Measurements from ENCODE around the gene WSCD2. TPM values are rescaled to one million over a fixed set of nuclear protein-coding genes. Genes with fewer than 3 reads are reported as not detected.
A peak's percentile ranks its signal among the peaks of the same experiment; 100 is the strongest.

Gene WSCD2
- total RNA-seq, 2 experiments from 2014 or later, result not detected

GRCh38 chr12:108270849-108271143 lies 141.7 kb downstream of the WSCD2 start:
- Mint-ChIP-seq H3K27ac (no peak overlapping the region), H3K36me3 (ENCODE audit: low read depth) (no peaks in the 10 kb centered on the region), H3K27me3 (peaks cover 5% of the 10 kb centered on the region), H3K4me1 (no peaks in the 10 kb centered on the region), H3K4me3 (no peak overlapping the region), H3K9me3 (no peaks in the 10 kb centered on the region)
- CTCF ChIA-PET, result no interaction called here
- no peak for DNase-seq
- POLR2A ChIA-PET, result no interaction called here

GRCh38 chr12:108271951-108272872 lies 143.1 kb downstream of the WSCD2 start:
- ChIA-PET CTCF (no interaction called here), POLR2A (no interaction called here)

GRCh38 chr12:108273217-108273616 lies 144.1 kb downstream of the WSCD2 start:
- no peak for DNase-seq
- H3K27me3 Mint-ChIP-seq, result no peaks in the 10 kb centered on the region
- H3K4me3 Mint-ChIP-seq, result no peak overlapping the region
- CTCF ChIA-PET, result no interaction called here
- H3K4me1 Mint-ChIP-seq, result no peaks in the 10 kb centered on the region
- H3K36me3 Mint-ChIP-seq (ENCODE audit: low read depth), result no peaks in the 10 kb centered on the region
- H3K27ac Mint-ChIP-seq, result no peak overlapping the region
- POLR2A ChIA-PET, result no interaction called here
- no peaks in the 10 kb centered on the region for H3K9me3 Mint-ChIP-seq

More at GRCh38 chr12:108271951-108272872, 143.1 kb downstream of the WSCD2 start:
- Mint-ChIP-seq H3K9me3 (no peaks in the 10 kb centered on the region), H3K27me3 (peaks cover 3% of the 10 kb centered on the region), H3K4me1 (no peaks in the 10 kb centered on the region), H3K4me3 (no peak overlapping the region), H3K36me3 (ENCODE audit: low read depth) (no peaks in the 10 kb centered on the region), H3K27ac (no peak overlapping the region)
- no peak for DNase-seq

GRCh38 chr12:108277613-108278012 lies 148.5 kb downstream of the WSCD2 start:
- no peak overlapping the region for H3K27ac Mint-ChIP-seq
- H3K4me1 Mint-ChIP-seq, result peaks cover 4% of the 10 kb centered on the region
- ChIA-PET POLR2A (no interaction called here), CTCF (no interaction called here)
- no peak for DNase-seq
- no peaks in the 10 kb centered on the region for H3K9me3 Mint-ChIP-seq
- no peaks in the 10 kb centered on the region for H3K36me3 Mint-ChIP-seq (ENCODE audit: low read depth)
- H3K27me3 Mint-ChIP-seq, result peaks cover 3% of the 10 kb centered on the region
- no peak overlapping the region for H3K4me3 Mint-ChIP-seq

- POLR2A ChIA-PET, result no interaction called here
- no peaks in the 10 kb centered on the region for H3K36me3 Mint-ChIP-seq (ENCODE audit: low read depth)
- no peak overlapping the region for H3K27ac Mint-ChIP-seq
- CTCF ChIA-PET, result no interaction called here
- H3K4me1 Mint-ChIP-seq, result peaks cover 15% of the 10 kb centered on the region
- H3K4me3 Mint-ChIP-seq, result no peak overlapping the region
- no peaks in the 10 kb centered on the region for H3K9me3 Mint-ChIP-seq
- no peak for DNase-seq
- H3K27me3 Mint-ChIP-seq, result peaks cover 13% of the 10 kb centered on the region
These were observed 153.1 kb downstream of the WSCD2 start for GRCh38 chr12:108282160-108282559.

GRCh38 chr12:108282676-108283075 lies 153.6 kb downstream of the WSCD2 start:
- H3K27me3 Mint-ChIP-seq, result peaks cover 13% of the 10 kb centered on the region
- POLR2A ChIA-PET, result no interaction called here
- H3K4me1 Mint-ChIP-seq, result peaks cover 15% of the 10 kb centered on the region
- no peak for DNase-seq
- H3K9me3 Mint-ChIP-seq, result no peaks in the 10 kb centered on the region
- no peak overlapping the region for H3K4me3 Mint-ChIP-seq
- no peaks in the 10 kb centered on the region for H3K36me3 Mint-ChIP-seq (ENCODE audit: low read depth)
- no peak overlapping the region for H3K27ac Mint-ChIP-seq
- CTCF ChIA-PET, result no interaction called here

GRCh38 chr12:108284163-108284562 lies 155.1 kb downstream of the WSCD2 start:
- Mint-ChIP-seq H3K9me3 (no peaks in the 10 kb centered on the region), H3K36me3 (ENCODE audit: low read depth) (no peaks in the 10 kb centered on the region), H3K4me3 (no peak overlapping the region), H3K4me1 (peaks cover 15% of the 10 kb centered on the region), H3K27me3 (peaks cover 13% of the 10 kb centered on the region), H3K27ac (no peak overlapping the region)
- POLR2A ChIA-PET, result interaction anchor here (1.1 kb wide), 1 partner anchor 29 kb away, joined by 3 read pairs; no protein-coding TSS in a partner anchor
- CTCF ChIA-PET, result no interaction called here
- DNase-seq, result no peak

GRCh38 chr12:108285016-108285415 lies 155.9 kb downstream of the WSCD2 start:
- POLR2A ChIA-PET, result no interaction called here
- CTCF ChIA-PET, result no interaction called here
- peaks cover 15% of the 10 kb centered on the region for H3K4me1 Mint-ChIP-seq
- no peak for DNase-seq
- no peak overlapping the region for H3K27ac Mint-ChIP-seq
- H3K4me3 Mint-ChIP-seq, result no peak overlapping the region
- no peaks in the 10 kb centered on the region for H3K36me3 Mint-ChIP-seq (ENCODE audit: low read depth)
- H3K27me3 Mint-ChIP-seq, result peaks cover 10% of the 10 kb centered on the region
- H3K9me3 Mint-ChIP-seq, result no peaks in the 10 kb centered on the region

GRCh38 chr12:108287227-108287626 lies 158.1 kb downstream of the WSCD2 start:
- Mint-ChIP-seq H3K9me3 (no peaks in the 10 kb centered on the region), H3K36me3 (ENCODE audit: low read depth) (no peaks in the 10 kb centered on the region), H3K27me3 (peaks cover 11% of the 10 kb centered on the region), H3K4me3 (no peak overlapping the region), H3K27ac (no peak overlapping the region), H3K4me1 (peaks cover 15% of the 10 kb centered on the region)
- CTCF ChIA-PET, result no interaction called here
- DNase-seq, result no peak
- POLR2A ChIA-PET, result no interaction called here

- POLR2A ChIA-PET, result no interaction called here
- DNase-seq, result no peak
- CTCF ChIA-PET, result interaction anchor here (1.3 kb wide), 1 partner anchor 83 kb away, joined by 3 read pairs; no protein-coding TSS in a partner anchor
- Mint-ChIP-seq H3K27ac (no peak overlapping the region), H3K4me3 (no peak overlapping the region), H3K9me3 (no peaks in the 10 kb centered on the region), H3K4me1 (no peaks in the 10 kb centered on the region), H3K27me3 (peaks cover 6% of the 10 kb centered on the region), H3K36me3 (ENCODE audit: low read depth) (no peaks in the 10 kb centered on the region)
These were observed 160.5 kb downstream of the WSCD2 start for GRCh38 chr12:108289350-108290161.

- Mint-ChIP-seq H3K27ac (no peak overlapping the region), H3K9me3 (no peaks in the 10 kb centered on the region), H3K4me1 (peaks cover 38% of the 10 kb centered on the region), H3K4me3 (no peak overlapping the region), H3K27me3 (peaks cover 5% of the 10 kb centered on the region), H3K36me3 (ENCODE audit: low read depth) (no peaks in the 10 kb centered on the region)
- no peak for DNase-seq
- ChIA-PET CTCF (no interaction called here), POLR2A (no interaction called here)
These were observed 166.6 kb downstream of the WSCD2 start for GRCh38 chr12:108295641-108296040.

- CTCF ChIA-PET, result interaction anchor here (1.1 to 2.3 kb wide), 5 partner anchors 10 to 215 kb away, joined by 3 to 17 read pairs (median 3); no protein-coding TSS in a partner anchor
- H3K36me3 Mint-ChIP-seq (ENCODE audit: low read depth), result no peaks in the 10 kb centered on the region
- H3K27me3 Mint-ChIP-seq, result peaks cover 5% of the 10 kb centered on the region
- H3K27ac Mint-ChIP-seq, result peak overlapping the region; percentile 27
- POLR2A ChIA-PET, result interaction anchor here (1.8 to 3.1 kb wide), 2 partner anchors 10 to 16 kb away, joined by 10 to 21 read pairs; no protein-coding TSS in a partner anchor
- H3K9me3 Mint-ChIP-seq, result no peaks in the 10 kb centered on the region
- no peak overlapping the region for H3K4me3 Mint-ChIP-seq
- peaks cover 48% of the 10 kb centered on the region for H3K4me1 Mint-ChIP-seq
- no peak for DNase-seq
These were observed 167.9 kb downstream of the WSCD2 start for GRCh38 chr12:108296945-108297344.

GRCh38 chr12:108297424-108297823 lies 168.3 kb downstream of the WSCD2 start:
- no peak for DNase-seq
- H3K4me3 Mint-ChIP-seq, result no peak overlapping the region
- H3K27ac Mint-ChIP-seq, result peak overlapping the region; percentile 84
- POLR2A ChIA-PET, result interaction anchor here (1.8 to 3.1 kb wide), 2 partner anchors 10 to 16 kb away, joined by 10 to 21 read pairs; no protein-coding TSS in a partner anchor
- no peaks in the 10 kb centered on the region for H3K36me3 Mint-ChIP-seq (ENCODE audit: low read depth)
- H3K27me3 Mint-ChIP-seq, result peaks cover 5% of the 10 kb centered on the region
- H3K4me1 Mint-ChIP-seq, result peaks cover 52% of the 10 kb centered on the region
- CTCF ChIA-PET, result interaction anchor here (0.7 to 2.3 kb wide), 7 partner anchors 10 to 215 kb away, joined by 3 to 17 read pairs (median 3); no protein-coding TSS in a partner anchor
- H3K9me3 Mint-ChIP-seq, result no peaks in the 10 kb centered on the region
